Choroid plexus epithelial cell (primary cell): Measurements from ENCODE around the gene ABCC4.

Source experiments
- DNase-seq: peaks from one replicate; pipeline ENCODE4 v3.0.0-alpha.2; 2010; ENCODE audit warnings: low read depth
- H3K4me3 ChIP-seq: 2 replicates; pipeline ENCODE4 v1.5.1; 2011; ENCODE audit warnings: low read depth, mild to moderate bottlenecking, control low read depth, low read length, moderate library complexity
- TF ChIP-seq, protein P1 (sequence below): conservative IDR thresholded peaks from 2 replicates; pipeline ENCODE4 v1.5.1; 2011; ENCODE audit warnings: low read depth, mild to moderate bottlenecking, control low read depth, inconsistent platforms, low read length, moderate library complexity

ABCC4 gene

DNA sequence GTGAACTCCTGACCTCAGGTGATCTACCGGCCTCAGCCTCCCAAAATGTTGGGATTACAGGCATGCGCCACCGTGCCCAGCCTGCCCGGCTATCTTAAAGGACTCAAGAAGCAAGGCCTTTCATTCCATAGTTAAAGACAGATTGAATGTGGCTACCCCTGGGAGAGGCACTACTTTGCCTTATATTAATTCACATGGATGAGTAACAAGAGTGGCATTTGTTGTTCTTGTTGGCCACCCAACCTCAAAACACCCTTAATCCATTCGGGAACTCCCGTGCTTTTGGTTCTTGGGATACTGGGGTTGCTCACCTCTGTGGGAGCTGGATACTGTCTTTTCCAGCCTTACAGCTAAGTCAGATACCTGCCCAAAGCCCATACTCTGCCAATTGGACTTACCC, 34.4 kb upstream of the ABCC4 start:
- H3K4me3 ChIP-seq = no peak overlapping the region
- no peak for DNase-seq
- TF ChIP-seq, protein P1, sequence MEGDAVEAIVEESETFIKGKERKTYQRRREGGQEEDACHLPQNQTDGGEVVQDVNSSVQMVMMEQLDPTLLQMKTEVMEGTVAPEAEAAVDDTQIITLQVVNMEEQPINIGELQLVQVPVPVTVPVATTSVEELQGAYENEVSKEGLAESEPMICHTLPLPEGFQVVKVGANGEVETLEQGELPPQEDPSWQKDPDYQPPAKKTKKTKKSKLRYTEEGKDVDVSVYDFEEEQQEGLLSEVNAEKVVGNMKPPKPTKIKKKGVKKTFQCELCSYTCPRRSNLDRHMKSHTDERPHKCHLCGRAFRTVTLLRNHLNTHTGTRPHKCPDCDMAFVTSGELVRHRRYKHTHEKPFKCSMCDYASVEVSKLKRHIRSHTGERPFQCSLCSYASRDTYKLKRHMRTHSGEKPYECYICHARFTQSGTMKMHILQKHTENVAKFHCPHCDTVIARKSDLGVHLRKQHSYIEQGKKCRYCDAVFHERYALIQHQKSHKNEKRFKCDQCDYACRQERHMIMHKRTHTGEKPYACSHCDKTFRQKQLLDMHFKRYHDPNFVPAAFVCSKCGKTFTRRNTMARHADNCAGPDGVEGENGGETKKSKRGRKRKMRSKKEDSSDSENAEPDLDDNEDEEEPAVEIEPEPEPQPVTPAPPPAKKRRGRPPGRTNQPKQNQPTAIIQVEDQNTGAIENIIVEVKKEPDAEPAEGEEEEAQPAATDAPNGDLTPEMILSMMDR = no peak

DNA sequence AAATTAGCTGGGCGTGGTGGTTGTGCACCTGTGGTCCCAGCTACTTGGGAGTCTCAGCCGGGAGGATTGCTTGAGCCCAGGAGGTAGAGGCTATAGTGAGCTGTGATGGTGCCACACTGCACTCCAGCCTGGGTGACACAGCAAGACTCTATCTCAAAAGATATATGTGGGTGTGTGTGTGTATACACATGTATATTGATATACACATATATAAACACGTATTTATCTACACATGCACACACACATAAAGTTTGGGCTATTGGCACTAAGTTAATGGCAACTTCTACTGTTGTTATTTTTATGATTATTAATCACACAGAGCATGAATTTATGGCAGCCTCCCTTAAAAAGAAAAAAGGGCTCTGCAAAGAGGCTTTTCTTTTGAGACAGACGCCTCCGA, 27.1 kb upstream of the ABCC4 start:
- H3K4me3 ChIP-seq = no peak overlapping the region
- TF ChIP-seq, protein P1 = no peak
- no peak for DNase-seq

DNA sequence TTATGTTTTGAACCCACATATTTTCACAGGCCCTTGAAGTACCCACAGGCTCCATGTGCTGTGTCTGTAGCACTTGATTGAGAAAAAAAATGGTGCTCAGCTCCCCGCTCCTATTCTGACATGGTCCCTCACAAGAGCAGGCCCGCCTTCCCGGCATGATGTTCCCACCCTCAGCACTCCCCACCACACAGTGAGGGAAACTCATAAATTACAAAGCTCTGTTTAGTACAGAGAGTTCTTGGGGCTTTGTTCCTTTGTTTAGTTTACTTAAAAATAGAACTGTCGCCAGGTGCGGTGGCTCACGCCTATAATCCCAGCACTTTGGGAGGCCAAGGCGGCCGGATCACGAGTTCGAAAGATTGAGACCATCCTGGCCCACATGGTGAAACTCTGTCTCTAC, 25.9 kb upstream of the ABCC4 start:
- DNase-seq = no peak
- TF ChIP-seq, protein P1 = no peak
- no peak overlapping the region for H3K4me3 ChIP-seq

DNA sequence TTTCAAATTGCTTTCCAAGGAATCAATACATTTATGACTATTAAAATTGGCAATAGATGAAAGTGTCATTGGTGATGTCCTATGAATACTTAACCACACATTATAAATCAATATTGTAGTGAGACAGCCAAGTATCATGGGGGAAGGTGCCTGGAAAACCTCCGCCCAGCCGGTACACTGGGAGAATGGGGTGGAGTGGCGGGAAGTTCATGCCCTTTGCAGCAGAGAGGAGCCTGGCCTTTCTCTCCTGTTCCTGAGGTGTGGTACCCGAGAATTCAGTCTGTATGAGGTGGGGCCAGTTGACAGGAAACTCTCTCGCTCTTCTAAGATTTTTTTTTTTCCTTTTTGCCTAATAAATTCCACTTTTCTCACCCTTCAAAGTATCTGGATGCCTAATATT, 25.4 kb upstream of the ABCC4 start:
- DNase-seq = no peak
- H3K4me3 ChIP-seq = no peak overlapping the region
- TF ChIP-seq, protein P1 = no peak

DNA sequence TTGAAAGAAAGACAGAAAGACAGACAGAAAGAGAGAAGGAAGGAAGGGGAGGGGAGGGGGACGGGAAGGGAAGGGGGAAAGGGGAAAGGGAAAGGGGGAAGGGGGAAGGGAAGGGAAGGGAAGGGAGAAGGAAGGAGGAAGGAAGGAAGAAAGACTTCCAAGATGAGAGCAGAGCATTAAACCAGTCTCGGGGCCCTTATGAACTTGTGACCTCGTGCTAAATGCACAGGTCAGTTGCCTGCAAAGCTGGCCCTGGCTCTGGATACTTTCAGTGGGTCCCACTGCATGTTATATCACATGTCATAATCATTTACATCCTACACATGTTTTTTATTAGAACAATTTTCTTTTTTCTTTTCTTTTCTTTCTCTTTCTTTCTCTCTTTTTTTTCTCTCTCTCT, 24.2 kb upstream of the ABCC4 start:
- no peak overlapping the region for H3K4me3 ChIP-seq
- no peak for DNase-seq
- TF ChIP-seq, protein P1 = no peak

DNA sequence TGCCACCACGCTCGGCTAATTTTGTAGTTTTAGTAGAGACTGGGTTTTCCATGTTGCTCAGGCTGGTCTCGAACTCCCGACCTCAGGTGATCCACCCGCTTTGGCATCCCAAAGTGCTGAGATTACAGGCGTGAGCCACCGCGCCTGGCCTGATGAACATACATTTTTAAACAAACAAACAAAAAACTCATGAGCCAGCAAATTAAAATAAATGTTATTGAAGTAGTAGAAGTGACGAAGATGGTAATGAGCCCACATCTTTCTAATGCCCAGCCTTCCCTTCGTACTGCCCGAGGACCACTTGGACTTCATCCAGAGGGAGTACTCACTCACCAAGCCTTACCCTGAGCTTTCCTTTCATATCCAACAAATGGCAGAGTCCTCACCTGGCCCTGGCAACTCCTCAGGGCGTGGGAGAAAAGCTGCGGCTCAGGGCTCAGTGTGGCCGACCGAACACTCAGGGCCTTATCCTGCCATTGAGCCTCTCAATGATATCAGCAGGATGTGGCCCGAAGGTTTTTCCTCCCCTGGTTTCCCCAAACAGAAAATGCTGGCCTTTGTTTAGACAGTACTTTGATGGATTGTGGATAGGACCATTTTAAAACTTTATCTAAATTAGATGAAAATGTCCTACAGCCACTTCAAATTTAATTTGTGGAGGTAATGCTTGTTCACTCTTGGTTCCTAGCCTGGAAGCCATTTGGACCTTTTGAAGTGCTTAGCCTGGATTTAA, 22.8 kb upstream of the ABCC4 start:
- no peak for DNase-seq
- TF ChIP-seq, protein P1 = no peak
- H3K4me3 ChIP-seq = no peak overlapping the region
